K562 (cell line): Measurements from ENCODE around the gene NIPBL. TPM values are rescaled to one million over a fixed set of nuclear protein-coding genes. Genes with fewer than 3 reads are reported as not detected.

Experiments used
- BRD9 ChIP-seq: fragments of 450-650 bp; IDR thresholded peaks from 2 replicates; pipeline ENCODE4 v1.6.1; 2018; ENCODE audit warnings: low read depth; ENCODE audit not compliant: partially characterized antibody
- CBFA2T2 ChIP-seq: fragments of 450-650 bp; conservative IDR thresholded peaks from 2 replicates; pipeline ENCODE4 v1.6.1; 2017; ENCODE audit warnings: mild to moderate bottlenecking
- CTBP1 ChIP-seq: fragments of 450-650 bp; IDR thresholded peaks from 2 replicates; pipeline ENCODE4 v1.6.1; 2016; ENCODE audit warnings: borderline replicate concordance
- GATAD2B ChIP-seq: fragments of 450-650 bp; IDR thresholded peaks from 2 replicates; pipeline ENCODE4 v1.6.1; 2017; ENCODE audit warnings: mild to moderate bottlenecking, borderline replicate concordance
- HES1 ChIP-seq: fragments of 450-650 bp; IDR thresholded peaks from 2 replicates; pipeline ENCODE4 v1.6.1; 2016; ENCODE audit warnings: low read depth, mild to moderate bottlenecking, moderate library complexity
- KLF10 ChIP-seq: fragments of 250-450 bp; sonication (Bioruptor Pico); IDR thresholded peaks from 2 replicates; pipeline ENCODE4 v1.6.1; 2021; ENCODE audit warnings: matching md5 sums
- MEF2D ChIP-seq: conservative IDR thresholded peaks from 2 replicates; pipeline ENCODE4 v1.6.1; 2016; ENCODE audit warnings: low read depth, missing genetic modification characterization, missing compliant biosample characterization
- NFRKB ChIP-seq: fragments of 450-650 bp; IDR thresholded peaks from 2 replicates; pipeline ENCODE4 v1.6.1; 2016; ENCODE audit warnings: low read depth
- NRF1 ChIP-seq, 2 experiments: fragments of 450-650 bp; IDR thresholded peaks in 1 of 2; conservative IDR thresholded peaks in 1 of 2; 2 replicates each; pipeline ENCODE4 v1.6.1; 2014; ENCODE audit warnings: mild to moderate bottlenecking in 2 of 2
- PTRF ChIP-seq: fragments of 450-650 bp; IDR thresholded peaks from 2 replicates; pipeline ENCODE4 v1.6.1; 2016; ENCODE audit warnings: mild to moderate bottlenecking, missing genetic modification characterization, missing compliant biosample characterization
- RFX1 ChIP-seq: fragments of 450-650 bp; IDR thresholded peaks from 2 replicates; pipeline ENCODE4 v1.6.1; 2016; ENCODE audit warnings: mild to moderate bottlenecking, moderate library complexity
- ZBTB49 ChIP-seq: sonication (generic); formaldehyde crosslinking; IDR thresholded peaks from 2 replicates; pipeline ENCODE4 v1.8.0; 2022; ENCODE audit warnings: missing genetic modification reagents, mild to moderate bottlenecking, borderline replicate concordance
- ZBTB9 ChIP-seq: fragments of 450-650 bp; formaldehyde crosslinking; IDR thresholded peaks from 2 replicates; pipeline ENCODE4 v1.4.0; 2020; ENCODE audit warnings: mild to moderate bottlenecking, moderate library complexity
- ZNF143 ChIP-seq: sonication (generic); formaldehyde crosslinking; IDR thresholded peaks from 2 replicates; pipeline ENCODE4 v1.9.0; 2022; ENCODE audit warnings: mild to moderate bottlenecking, missing genetic modification reagents
- ZNF174 ChIP-seq: fragments of 250-450 bp; sonication (Bioruptor Pico); IDR thresholded peaks from 2 replicates; pipeline ENCODE4 v1.4.0; 2020; ENCODE audit warnings: mild to moderate bottlenecking
- ZNF274 ChIP-seq: IDR thresholded peaks from 2 replicates; pipeline ENCODE4 v1.6.1; 2011; ENCODE audit warnings: low read depth, mild to moderate bottlenecking, low read length, moderate library complexity, borderline replicate concordance
- polyA plus RNA-seq, 8 experiments: library from polyadenylated mRNA; depleted of rRNA in 4 of 8; stranded (reverse) in 5 of 8; unstranded in 3 of 8; fragments of >200 nt; fragmentation: Nextera tagmentation in 2 of 8; fragmentation: Illumina TruSeq in 1 of 8; extraction: Ambion mirVana in 2 of 8; extraction: Trizol in 1 of 8; gene quantifications; 2 replicates each; pipeline versions ENCODE4 v1.2.1 to v1.2.3, GENCODE V29; 2011 to 2014; ENCODE audit warnings: inconsistent platforms in 1 of 8, missing spikeins in 1 of 8
- total RNA-seq, 7 experiments: library from RNA; depleted of rRNA in 6 of 7; stranded (reverse); fragments of >200 nt in 6 of 7; fragmentation: Illumina TruSeq in 2 of 7; extraction: Trizol in 2 of 7; gene quantifications; 2 replicates each; pipeline versions ENCODE4 v1.2.1 to v1.2.3, GENCODE V29; 2011 to 2021; ENCODE audit warnings: low replicate concordance in 1 of 7

The NIPBL gene
- total and polyA plus RNA-seq, 9 of the 15 experiments (the other 6 are each of a cell fraction or from before 2014, with no cell fraction given) = 12.9 to 56.7 (median 38.9) TPM

DNA sequence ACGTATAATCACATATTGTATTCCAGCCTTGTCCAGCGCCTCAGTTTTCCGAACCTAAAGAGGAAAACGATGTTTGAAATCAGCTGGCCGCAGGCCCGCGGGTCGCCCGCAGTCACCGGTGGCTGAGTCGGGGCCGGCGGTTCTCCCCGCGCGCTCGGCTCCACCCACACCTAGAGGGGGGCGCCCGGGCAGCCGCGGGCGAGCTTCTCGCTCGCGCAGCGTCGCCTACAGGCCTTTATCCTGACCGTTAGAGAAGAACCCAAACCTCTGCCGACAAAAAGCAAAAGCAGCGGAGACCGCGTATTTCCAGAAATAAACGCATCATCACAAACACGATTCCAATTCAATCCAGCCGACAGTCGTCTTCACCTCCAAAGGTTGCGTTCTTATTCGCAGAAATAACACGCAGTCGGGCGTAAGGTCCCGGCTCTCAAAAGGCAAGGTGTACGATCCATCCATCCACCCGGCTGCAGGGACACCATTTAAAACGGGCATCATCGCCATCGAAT lies 725 bp upstream of the NIPBL start (continued):
- TF ChIP-seq HES1 (no peak), BRD9 (no peak), NRF1 (conservative IDR thresholded peaks at IDR 0.05 in 1 of 2, IDR thresholded peaks at IDR 0.05 in 1 of 2) (peak; percentile 84 to 87), CTBP1 (0 out of 2 replicates have a peak, but pooled peaks have one; percentile 34), ZNF143 (CRISPR knock-in tag) (no peak), ZNF274 (no peak), ZBTB9 (CRISPR knock-in tag) (no peak), NFRKB (0 out of 2 replicates have a peak, but pooled peaks have one; percentile 30), PTRF (no peak), CBFA2T2 (no peak), MEF2D (tag) (no peak), ZBTB49 (CRISPR knock-in tag) (no peak), GATAD2B (0 out of 2 replicates have a peak, but pooled peaks have one; percentile 20), KLF10 (CRISPR knock-in tag) (no peak), RFX1 (no peak), ZNF174 (CRISPR knock-in tag) (no peak)
